Measurements from ENCODE around the gene SLC23A2.
A peak's percentile ranks its signal among the peaks of the same experiment; 100 is the strongest.
"Not testable (repeated sequence)": the region's sequence is repeated elsewhere in the genome, so short reads cannot be mapped to it uniquely, and the experiment has no call there.

SLC23A2 gene

GRCh38 chr20:4898282-4899244 lies 102.7 kb downstream of the SLC23A2 start:
- DNase-seq: no peak

DNA sequence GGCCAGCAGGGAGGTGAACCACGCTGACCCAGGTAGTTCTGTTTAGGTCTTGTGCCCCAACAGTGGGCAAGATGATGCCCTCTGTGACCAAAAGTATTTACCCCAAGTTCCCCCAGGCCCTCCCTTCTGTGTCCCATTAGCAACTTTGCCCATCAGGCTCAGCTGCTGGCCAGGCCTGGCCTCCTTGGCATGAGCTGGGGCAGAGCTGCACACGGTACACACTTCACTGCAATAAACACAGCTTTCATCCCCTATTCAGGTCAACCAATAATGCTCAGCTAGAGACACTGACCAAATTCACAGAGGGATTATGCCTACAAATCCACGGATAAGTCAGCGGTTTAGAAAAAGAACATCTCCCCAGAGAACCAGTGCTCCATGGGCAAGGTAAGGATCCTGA lies 103.7 kb downstream of the SLC23A2 start:
- DNase-seq: no peak

DNA sequence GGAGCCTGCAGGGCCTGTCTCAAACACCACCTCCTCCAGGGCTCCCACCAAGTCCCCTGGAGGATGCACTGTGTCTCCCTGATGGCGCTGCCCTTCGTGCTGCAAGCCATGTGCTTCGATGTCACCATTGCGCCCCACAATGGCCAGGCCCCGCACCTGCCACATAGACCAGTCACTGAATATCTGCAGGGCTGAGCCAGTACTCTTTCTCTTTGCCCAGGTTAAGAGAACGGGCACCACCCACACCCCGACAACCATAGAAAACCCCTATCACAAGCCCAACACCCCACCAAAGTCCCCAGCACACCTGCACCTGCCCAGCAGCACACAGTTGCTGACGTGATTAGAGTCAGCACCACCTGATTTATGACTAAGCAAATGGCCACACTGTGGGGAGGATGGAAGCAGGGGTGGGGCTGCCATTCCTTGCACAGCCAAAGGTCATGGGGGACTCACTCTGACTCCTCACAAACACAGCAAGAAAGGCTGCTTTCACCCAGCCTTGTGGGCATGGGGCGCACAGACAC lies 104.3 kb downstream of the SLC23A2 start:
- DNase-seq: no peak

DNA sequence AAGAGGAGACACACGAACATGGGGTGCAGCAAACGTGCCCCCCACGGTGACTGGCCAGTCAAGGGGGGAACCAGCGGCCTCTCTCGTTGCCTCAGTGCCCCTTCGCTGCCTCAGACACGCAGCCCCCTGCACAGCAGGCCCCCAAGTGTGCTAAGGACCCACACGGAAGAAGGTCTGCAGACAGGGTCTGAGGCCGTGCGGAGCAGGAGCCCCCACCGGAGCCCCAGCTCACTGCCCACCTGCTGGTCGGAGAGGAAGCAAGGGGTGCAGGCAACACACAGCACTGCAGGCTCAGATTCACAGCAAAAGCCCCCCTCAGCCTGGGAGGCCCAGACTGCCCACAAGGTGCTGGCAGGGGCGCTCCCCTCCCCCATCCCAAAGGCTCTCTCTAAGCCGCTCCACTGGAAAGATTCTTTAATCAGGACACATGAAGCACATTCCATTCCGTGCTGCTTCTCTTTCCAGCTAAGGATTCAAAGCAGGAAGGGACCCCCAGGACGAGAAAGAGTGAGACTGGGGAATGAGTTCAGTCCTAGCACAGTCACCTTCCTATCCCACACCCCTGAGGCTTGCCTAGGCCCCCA lies 105.1 kb downstream of the SLC23A2 start:
- no peak for DNase-seq

DNA sequence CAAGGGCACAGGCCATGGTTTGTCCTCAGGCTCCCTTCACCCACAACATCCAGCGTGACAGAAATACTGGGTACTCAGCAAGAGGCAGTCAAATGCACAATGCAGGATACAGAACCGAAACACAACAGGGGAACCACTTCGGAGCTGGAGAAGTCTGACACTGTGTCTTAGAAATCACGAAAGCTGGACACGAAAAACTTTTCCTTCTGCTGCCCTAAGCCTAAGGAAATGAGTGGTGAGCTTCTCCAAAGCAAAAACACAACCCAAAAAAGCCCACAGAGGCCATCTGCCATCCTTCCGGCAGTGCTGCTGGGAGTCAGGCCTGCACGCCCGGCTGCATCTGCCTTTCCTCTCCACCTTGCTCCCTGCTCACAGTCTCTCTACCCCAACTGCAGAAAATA lies 106.3 kb downstream of the SLC23A2 start:
- DNase-seq: no peak

DNA sequence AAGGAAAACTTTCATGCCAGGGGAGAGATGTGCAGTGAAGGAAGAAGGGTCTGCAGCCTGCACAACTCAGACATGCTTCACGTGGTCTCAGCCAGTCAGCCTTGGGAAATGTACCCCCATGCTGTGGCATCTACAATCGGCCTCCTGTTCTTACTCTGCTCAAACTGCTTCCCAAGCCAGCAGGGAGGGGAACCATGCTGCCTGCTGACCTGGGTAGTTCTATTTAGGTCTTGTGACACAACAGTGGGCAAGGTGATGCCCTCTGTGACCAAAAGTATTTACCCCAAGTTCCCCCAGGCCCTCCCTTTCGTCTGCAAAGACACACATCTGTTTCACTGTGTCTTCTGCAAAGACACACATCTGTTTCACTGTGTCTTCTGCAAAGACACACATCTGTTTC lies 106.9 kb downstream of the SLC23A2 start:
- no peak for DNase-seq

- no peak for DNase-seq
Observed at GRCh38 chr20:4893709-4894108, 107.6 kb downstream of the SLC23A2 start.

DNA sequence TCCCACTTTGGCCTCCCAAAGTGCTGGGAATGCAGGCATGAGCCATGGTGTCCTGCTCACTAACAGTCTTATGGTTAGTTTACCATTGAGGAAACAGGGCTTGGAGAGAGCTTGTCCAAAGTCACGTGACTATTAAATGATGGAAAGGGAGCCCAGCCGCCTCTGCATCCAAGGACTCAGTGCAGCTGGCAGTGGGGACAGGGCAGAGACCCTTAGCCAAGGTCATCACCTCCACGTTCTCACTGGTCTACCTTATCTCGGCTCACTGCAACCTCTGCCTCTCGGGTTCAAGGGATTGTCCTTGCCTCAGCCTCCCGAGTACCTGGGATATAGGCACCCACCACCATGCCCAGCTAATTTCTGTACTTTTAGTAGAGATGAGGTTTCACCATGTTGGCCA lies 109.3 kb downstream of the SLC23A2 start:
- no peak for DNase-seq

DNA sequence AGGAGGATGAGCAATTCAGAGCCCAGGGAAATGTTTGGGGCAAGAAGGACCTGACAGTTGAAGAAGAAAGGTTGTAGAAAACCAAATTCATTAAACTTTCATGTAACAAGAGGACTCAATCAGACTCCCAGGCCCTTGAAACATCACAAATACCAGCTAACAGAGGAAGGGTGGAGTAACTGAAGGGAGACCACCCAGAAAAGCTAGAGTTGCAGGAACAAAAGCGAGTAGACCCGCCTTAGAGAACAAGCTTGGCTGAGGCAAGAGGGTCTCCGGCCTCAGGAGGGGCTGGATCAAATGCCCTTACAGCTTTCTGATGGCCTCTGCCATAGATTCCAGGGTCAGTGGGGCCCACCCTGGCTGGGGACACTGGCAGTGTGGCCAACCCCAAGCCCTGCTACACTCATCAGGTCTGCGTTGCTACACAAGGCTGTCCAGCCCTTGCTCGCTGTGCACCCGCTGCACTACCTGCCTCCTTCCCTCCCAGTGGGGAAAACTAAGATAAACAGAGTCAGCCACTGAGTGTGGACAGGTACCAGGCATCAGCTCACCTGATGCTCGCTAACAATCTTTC lies 110.0 kb downstream of the SLC23A2 start:
- no peak for DNase-seq

- DNase-seq: no peak
Observed at GRCh38 chr20:4889446-4889845, 111.9 kb downstream of the SLC23A2 start.

DNA sequence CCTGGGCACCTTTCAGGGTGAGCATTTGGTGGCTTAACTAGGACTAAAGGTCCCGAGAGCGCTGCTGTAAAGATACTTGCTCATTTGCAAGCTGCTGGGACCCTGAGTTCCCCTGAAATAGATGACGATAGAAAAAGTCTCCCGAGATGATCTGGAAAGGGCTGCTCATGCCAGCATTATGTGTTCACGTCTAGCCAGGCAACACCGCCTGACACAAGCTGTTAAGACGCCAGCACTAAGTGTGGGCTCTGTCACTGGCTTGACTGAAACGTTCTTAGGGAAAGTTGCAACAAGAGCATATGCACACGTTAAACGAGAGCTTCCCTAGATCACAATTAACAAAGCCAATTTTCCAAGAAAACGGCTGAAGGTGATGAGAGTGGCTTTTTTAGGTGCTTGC lies 113.7 kb downstream of the SLC23A2 start:
- DNase-seq: no peak

- no peak for DNase-seq
Observed at GRCh38 chr20:4886771-4887527, 114.4 kb downstream of the SLC23A2 start.

GRCh38 chr20:4885877-4886276 lies 115.4 kb downstream of the SLC23A2 start:
- no peak for DNase-seq

GRCh38 chr20:4883546-4883945 lies 117.8 kb downstream of the SLC23A2 start:
- DNase-seq: no peak

DNA sequence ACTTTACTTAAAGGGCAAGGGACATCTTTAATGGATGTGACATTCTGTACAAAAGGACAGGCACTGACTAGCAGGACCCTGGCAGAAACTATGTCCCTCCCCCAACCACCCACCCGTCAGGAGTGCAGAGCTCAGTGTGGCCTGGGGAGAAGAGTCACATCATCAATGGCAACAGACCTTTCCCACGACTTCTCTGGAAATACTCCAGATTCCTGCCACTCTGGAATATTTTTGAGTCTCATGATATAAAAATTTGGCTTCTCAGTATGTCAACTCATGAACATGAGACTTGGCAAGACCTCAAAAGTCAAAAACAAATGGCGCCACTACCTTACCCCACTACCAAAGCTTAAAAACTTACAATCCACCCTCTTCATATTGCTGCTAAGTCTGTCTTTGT lies 118.3 kb downstream of the SLC23A2 start:
- no peak for DNase-seq

- DNase-seq: no peak
Observed at GRCh38 chr20:4881006-4881730, 120.1 kb downstream of the SLC23A2 start.

DNA sequence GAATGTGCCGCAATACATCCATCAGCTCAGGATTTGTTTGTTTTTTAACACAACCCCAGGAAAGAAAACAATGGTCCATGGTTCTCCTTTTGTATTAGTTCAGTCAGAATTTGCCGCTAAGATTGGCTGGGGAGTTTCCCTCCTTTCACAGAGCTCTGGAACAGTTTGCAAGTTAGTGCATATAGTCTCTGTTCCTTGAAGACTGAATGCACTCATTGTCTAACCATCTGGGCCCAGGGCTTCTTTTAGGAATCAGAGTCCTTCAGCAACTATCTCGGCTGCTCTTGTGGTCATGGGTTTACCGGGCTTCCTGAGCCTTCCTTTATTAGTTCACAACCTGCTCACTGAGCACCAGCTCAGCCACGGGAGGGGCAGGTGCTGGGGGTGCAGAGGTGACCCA lies 121.3 kb downstream of the SLC23A2 start:
- DNase-seq: no peak

- DNase-seq: not testable (repeated sequence)
Observed at GRCh38 chr20:4878099-4878498, 123.2 kb downstream of the SLC23A2 start.

DNA sequence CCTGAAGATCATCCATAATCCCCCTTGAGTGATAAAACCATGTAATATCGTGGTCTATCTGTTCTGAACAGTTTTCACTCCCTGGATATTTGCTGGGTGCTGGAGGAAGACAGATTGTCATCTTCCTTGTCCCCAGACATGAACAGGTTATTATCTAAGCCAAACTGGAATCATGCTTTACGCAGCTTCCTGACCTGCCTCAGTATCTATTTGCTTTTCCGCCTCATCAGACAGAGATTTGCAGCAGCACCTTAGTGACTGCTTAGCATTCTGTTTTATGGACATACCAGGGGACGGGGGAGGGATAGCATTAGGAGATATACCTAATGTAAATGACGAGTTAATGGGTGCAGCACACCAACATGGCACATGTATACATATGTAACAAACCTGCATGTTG lies 124.6 kb downstream of the SLC23A2 start:
- peak; percentile 16 for DNase-seq

DNA sequence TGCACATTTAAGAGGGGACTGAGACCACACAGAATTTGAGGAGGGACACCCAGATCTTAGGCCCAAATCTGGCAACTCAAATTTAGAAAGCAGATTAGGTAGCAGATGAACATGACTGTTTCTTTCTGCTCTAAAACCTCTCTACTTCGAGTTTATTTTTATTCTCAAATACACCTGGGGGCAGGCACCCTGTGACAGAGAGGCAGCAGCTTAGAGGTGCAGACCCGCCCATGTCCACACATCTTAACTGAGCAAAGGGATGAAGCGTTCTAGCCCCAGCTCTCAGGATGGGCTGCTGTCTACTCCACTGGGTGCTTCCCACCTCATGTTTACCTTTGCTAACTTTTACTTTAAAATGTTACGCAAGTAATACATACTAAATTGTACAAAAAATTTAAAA lies 125.0 kb downstream of the SLC23A2 start:
- no peak for DNase-seq

- DNase-seq: peak; percentile 97
Observed at GRCh38 chr20:4875578-4876067, 125.7 kb downstream of the SLC23A2 start.

DNA sequence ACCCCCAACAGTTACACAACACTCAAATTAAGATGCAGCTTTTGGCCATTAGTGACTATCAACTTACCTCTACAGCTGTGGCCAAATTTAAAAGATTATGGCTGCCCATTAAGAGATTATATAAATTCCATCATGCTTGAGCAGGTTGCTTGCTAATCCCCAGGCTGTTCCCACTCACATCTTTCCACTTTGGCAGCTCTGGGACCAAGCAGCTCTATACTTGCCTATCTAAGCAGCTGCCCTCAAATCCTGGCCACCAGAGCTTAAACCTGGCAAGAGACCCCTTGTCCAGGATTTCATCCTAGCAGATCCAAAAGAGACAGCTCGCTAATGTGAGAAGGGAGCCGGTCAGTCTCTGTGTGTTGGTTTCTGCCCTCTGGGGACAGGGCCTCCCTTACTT lies 127.9 kb downstream of the SLC23A2 start:
- DNase-seq: no peak
